G401.6 (cell line): ENCODE data around the gene OR4K15.
"Not testable (repeated sequence)": the region's sequence is repeated elsewhere in the genome, so short reads cannot be mapped to it uniquely, and the experiment has no call there.

Experiments used
- FAIRE-seq: peaks from 2 replicates; lab custom pipeline; 2012; peaks lifted over from hg19 to GRCh38; lab: Jason Lieb, UNC

OR4K15 gene, protein sequence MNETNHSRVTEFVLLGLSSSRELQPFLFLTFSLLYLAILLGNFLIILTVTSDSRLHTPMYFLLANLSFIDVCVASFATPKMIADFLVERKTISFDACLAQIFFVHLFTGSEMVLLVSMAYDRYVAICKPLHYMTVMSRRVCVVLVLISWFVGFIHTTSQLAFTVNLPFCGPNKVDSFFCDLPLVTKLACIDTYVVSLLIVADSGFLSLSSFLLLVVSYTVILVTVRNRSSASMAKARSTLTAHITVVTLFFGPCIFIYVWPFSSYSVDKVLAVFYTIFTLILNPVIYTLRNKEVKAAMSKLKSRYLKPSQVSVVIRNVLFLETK

DNA sequence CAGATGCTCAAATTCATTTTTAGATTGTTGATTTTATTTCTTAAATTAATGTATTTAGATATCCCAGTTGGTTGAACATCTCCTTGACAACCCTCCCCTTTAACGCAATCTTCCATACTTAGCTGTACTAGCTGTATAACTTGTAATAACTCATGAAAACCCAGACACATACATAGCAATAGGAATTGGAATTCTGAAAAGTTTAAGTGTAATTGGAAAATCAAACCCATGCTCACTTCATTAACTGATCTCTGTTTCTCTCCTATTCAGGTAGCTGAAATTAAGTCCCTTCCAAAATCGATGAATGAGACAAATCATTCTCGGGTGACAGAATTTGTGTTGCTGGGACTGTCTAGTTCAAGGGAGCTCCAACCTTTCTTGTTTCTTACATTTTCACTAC is at the start of gene OR4K15:
Gene OR4K15 (plus strand): TSS at position 301 of the 400 bp plus-strand sequence. CDS start 0 bp downstream, at position 301.
- no peak for FAIRE-seq

DNA sequence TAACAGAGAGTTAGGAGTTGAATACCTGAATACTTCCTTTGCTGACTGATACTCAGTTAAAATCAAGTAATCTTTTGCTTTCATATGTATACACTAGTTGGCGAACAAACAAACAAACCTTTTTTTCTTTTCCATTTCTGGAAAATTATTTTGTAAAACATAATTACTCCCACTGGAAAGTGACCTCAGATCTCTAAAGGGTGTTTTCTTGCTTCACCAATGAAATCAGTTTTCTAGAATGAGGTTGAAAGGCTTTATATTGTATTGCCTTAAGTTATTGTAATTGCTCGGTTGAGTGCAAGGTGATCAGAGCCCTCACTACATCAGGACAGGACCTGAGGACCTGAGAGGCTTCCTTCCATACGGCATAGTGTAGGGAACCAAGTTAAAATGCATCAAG is 44.8 kb upstream of the OR4K15 start, which contains the start of gene OR4K1:
Gene OR4K1 (plus strand): TSS at position 301 of the 400 bp plus-strand sequence. CDS start 4,750 bp downstream, outside the sequence.
- no peak for FAIRE-seq

DNA sequence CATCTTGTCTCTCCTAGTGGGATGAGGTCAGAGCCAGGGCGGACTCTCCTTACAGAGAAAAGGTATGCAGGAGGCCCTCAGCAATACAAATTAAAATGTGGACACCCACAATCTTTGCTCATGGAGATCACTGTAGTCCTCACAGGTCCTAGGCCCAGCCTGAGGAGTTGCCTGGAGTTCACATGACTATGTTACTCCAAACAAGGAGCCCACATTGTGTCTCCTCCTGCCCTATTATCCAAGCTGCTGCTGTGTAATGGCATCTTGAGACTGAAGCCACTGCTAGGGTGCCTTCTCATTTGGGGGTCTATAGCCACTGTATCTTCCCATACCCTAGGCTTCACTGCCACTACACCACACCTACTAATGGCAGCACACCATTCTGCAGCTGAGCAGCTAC is 33.7 kb upstream of the OR4K15 start:
- no peak for FAIRE-seq

DNA sequence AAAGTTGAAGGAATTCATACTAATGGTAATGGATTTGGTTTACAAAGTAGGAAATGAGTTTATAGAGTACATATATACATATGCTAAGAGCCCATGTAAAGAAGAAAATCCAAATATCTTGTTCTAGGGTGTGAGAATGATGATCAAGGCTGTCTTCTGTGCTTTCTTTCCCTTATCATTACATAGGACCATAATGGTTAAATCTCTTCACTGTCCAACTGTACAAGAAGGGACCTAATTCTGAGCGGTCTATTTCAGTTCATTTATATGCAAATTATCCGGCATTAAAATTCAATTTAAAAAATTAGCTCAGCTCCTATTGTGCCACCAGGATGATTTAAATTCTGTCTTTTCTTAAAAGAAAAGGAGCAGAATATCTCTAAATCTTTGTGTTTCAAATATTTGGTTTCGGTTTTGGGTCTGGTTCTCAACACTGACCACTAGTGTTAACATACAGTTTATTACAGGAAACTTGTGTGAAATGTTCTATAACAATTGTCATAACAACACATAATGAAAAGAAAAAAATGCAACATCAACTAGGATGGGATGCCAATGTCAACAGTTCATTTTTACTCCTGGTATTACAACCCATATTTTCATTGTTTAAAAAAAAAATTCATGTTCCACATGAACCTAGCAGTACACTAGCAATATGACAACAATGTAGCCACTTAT is 27.8 kb upstream of the OR4K15 start:
- FAIRE-seq, result peak; percentile 95

DNA sequence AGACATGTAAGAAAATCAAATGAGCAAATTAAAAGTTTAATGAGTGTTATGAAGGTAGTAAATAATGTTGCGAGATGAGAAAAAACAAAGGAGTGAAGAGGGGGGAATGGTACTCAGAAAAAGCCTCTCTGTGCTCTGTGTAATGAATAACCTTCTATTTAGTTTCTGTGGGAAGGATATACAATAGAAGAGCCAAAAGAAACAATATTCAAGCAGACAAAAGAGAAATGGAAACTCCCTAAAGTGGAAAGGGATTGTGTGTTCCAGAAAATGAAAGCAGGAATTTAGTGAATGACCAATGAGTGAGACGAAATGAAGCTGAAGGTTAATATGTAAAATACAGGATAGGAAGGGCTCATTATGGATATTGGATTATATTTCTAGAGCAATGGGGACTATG is 26.2 kb upstream of the OR4K15 start:
- FAIRE-seq, result peak; percentile 51

DNA sequence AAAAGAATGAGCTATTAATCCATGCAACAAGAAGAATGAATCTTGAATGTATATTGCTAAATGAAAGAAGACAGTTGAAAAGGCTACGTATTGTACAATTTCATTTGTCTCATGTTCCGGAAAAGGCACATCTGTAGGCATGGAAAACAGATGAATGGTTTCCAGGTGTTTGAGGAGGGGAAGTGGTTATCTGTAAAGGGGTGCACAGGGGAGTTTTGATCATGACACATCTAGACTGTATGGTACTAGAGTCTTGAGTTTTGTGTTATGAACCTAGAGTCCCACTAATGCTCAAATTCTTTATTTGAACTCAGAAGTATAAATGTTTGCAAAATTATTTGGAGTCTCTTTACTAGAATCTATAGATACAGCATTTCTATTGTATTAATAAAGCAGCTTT is 5.7 kb upstream of the OR4K15 start:
- not testable (repeated sequence) for FAIRE-seq

DNA sequence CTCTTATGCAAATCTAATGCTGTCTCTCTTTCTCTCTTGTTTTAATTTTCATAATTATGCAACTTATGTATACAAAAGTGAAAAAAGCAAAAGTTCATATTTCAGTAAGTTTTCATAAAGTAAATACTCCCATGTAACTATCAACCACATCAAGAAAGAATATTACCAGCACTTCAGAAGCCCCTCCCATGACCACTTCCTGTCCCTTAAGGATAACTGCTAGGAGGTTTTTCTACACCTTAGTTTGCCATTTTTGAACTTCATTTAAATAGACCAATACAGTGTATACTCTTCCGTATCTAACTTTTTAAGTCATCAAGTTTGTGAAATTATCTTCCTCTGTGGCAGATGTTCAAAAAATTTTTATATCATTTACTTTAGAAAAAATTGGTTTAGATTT is 547 bp upstream of the OR4K15 start:
- FAIRE-seq, result no peak

DNA sequence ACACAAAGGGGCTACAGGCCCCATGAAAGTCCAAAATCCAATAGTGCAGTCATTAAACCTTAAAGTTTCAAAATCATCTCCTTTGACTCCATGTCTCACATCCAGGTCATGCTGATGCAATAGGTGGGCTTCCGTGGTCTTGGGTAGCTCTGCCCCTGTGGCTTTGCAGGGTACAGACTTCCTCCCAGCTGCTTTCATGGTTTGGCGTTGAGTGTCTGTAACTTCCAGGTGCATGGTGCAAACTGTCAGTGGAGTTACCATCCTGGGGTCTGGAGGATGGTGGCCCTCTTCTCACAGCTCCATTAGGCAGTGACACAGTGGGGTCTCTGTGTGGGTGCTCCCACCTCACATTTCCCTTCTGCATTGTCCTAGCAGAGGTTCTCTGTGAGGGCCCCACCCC is 18.0 kb downstream of the OR4K15 start:
- FAIRE-seq, result no peak

DNA sequence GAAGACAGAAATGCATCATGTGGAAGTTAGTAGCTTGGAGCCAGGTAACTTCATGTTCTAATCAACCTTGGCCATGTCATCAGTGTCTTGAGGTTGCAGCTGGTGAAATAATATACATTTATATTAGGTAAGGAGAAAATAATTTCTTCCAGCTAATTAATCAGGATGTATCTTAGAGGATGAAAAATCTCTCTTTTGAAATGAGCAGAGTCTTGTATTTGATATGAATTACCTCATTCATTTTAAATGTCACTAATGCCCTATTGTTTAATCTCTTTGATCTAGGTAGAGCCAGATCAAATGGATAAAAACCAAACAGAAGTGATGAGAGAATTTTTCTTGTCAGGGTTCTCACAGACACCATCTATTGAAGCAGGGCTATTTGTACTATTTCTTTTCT is 26.5 kb downstream of the OR4K15 start, which contains the start of gene OR4Q2:
Gene OR4Q2 (plus strand): TSS at position 301 of the 400 bp plus-strand sequence.
- FAIRE-seq, result no peak

DNA sequence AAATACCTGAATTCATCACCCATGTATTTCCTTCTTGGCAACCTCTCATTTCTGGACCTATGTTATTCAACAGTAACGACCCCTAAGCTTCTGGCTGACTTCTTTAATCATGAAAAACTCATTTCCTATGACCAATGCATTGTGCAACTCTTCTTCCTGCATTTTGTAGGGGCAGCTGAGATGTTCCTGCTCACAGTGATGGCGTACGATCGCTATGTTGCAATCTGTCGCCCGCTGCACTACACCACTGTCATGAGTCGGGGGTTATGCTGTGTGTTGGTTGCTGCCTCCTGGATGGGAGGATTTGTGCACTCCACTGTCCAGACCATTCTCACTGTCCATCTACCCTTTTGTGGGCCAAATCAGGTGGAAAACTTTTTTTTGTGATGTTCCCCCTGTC is 26.9 kb downstream of the OR4K15 start:
- FAIRE-seq, result no peak

DNA sequence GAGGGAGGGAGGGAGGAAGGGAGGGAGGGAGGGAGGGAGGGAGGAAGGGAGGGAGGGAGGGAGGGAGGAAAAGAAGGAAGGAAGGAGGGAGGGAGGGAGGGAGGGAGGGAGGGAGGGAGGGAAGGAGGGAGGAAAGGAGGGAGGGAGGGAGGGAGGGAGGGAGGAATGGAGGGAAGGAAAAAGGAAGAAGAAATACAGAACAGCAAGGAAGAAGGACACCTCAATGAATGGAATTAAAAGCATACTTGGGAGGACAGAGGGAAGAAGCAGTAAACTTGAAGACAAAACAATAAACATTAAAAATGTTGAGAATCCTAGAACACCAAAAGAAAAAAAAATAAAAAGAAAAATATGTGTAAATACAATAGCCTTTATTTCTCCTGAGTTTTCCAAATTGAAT is 32.8 kb downstream of the OR4K15 start:
- no peak for FAIRE-seq

DNA sequence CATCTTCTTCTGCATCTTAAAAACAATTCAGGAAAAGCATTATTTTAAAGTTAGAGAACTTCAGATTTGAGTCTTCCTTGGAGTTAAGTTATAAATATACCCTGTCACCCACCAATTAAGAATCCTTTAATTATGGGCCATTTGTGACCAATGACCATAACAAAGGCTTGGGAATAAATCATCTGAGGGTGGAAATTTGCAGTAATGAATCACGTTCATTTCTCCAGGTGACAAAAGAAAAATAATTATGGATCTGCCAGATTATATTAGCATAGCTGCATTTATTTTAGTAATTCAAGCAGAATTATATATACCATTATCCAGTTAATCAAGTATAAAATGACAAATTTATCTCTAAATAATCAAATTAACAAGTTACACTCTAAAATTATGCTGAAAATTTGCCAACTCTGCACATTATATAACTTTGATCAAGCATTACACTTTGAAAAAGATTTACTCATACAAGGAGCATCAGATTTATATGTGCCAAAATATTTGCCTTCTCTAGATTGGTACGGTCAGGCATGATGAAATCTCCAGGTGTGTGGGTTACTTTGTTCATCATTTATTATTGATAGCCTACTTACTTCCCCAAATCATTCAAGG is 44.0 kb downstream of the OR4K15 start, which contains the start of gene OR4K14:
Gene OR4K14 (minus strand): TSS at position 51 of the 609 bp plus-strand sequence. CDS start 4,114 bp downstream, outside the sequence.
- FAIRE-seq, result no peak
